ENCODE measurements around the gene ABL1.
A peak's percentile ranks its signal among the peaks of the same experiment; 100 is the strongest.

Gene ABL1

DNA sequence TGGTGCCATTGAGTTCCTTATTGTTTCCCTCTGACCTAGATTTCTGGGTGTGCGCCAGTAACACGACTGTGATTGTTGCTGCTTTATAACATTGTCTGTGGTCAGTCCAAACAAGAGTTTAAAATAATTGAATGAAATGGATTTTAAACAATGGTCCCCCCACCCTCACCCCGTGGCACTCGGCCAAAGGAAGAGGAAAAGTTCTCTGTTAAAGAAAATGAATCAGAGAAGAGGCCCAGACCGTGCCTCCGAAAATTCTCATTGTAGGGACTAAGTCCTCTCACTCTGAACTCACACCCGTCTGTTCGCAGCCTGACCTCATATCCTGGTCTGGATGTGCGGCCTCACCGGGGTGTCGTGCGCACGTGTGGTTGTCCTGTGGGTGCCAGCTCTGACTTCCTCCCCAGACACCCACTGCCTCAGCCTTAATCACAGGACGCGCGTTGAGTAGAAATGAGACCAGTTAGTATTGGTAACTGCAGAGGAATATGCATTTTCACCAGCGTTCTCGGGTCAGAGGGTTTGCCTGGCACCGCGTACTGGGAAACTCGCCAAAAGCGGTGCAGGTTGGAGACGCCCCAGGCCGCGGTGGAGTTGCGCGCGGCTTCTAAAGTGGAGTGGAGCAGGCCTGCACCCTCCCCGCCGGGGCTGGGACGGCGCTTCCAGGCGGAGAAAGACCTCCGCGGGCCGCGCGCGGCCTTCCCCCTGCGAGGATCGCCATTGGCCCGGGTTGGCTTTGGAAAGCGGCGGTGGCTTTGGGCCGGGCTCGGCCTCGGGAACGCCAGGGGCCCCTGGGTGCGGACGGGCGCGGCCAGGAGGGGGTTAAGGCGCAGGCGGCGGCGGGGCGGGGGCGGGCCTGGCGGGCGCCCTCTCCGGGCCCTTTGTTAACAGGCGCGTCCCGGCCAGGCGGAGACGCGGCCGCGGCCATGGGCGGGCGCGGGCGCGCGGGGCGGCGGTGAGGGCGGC lies at the start of gene ABL1 (continued):
- TF ChIP-seq ZBTB11 (tag by site-specific recombination; conservative IDR thresholded peaks at IDR 0.05; ENCODE audit: low read depth) (0 out of 2 replicates have a peak, but pooled peaks have one; percentile 20), ZNF658 (tag by site-specific recombination; IDR thresholded peaks at IDR 0.05) (no peak), ZNF16 (tag by site-specific recombination; IDR thresholded peaks at IDR 0.05; ENCODE audit: low read depth) (no peak), ZNF155 (tag by site-specific recombination; IDR thresholded peaks at IDR 0.05) (no peak), TRIM28 (IDR thresholded peaks at IDR 0.05; ENCODE audit: borderline replicate concordance, low read length) (no peak), ZSCAN23 (tag by site-specific recombination; IDR thresholded peaks at IDR 0.05) (0 out of 2 replicates have a peak, but pooled peaks have one; percentile 37), EGR2 (tag by site-specific recombination; IDR thresholded peaks at IDR 0.05; ENCODE audit: low read depth) (peak; percentile 69), ZNF792 (tag by site-specific recombination; IDR thresholded peaks at IDR 0.05) (no peak), ZBTB7A (tag by site-specific recombination; IDR thresholded peaks at IDR 0.05; ENCODE audit: low read depth) (peak; percentile 33), GLIS1 (tag by site-specific recombination; IDR thresholded peaks at IDR 0.05) (peak; percentile 34), ZNF510 (tag by site-specific recombination; IDR thresholded peaks at IDR 0.05; ENCODE audit: insufficient replicate concordance) (no peak), GLI4 (tag by site-specific recombination; IDR thresholded peaks at IDR 0.05) (no peak), IKZF3 (tag by site-specific recombination; IDR thresholded peaks at IDR 0.05) (0 out of 2 replicates have a peak, but pooled peaks have one; percentile 13), ZBTB21 (tag by site-specific recombination; IDR thresholded peaks at IDR 0.05) (0 out of 2 replicates have a peak, but pooled peaks have one; percentile 35), ZNF302 (tag by site-specific recombination; IDR thresholded peaks at IDR 0.05; ENCODE audit: low read depth) (no peak), RBAK (tag by site-specific recombination; IDR thresholded peaks at IDR 0.05) (no peak), ZNF692 (tag by site-specific recombination; IDR thresholded peaks at IDR 0.05) (peak; percentile 68; the same call in 1 of the 2 replicates), SP7 (tag by site-specific recombination; IDR thresholded peaks at IDR 0.05) (peak; percentile 74), ZXDB (tag by site-specific recombination; IDR thresholded peaks at IDR 0.05) (peak; percentile 72), ZNF426 (tag by site-specific recombination; IDR thresholded peaks at IDR 0.05) (no peak), HOXA7 (CRISPR knock-in tag; IDR thresholded peaks at IDR 0.05; ENCODE audit: borderline replicate concordance) (no peak), KLF16 (tag by site-specific recombination; IDR thresholded peaks at IDR 0.05) (peak; percentile 59)
- TF ChIP-seq, protein P1, sequence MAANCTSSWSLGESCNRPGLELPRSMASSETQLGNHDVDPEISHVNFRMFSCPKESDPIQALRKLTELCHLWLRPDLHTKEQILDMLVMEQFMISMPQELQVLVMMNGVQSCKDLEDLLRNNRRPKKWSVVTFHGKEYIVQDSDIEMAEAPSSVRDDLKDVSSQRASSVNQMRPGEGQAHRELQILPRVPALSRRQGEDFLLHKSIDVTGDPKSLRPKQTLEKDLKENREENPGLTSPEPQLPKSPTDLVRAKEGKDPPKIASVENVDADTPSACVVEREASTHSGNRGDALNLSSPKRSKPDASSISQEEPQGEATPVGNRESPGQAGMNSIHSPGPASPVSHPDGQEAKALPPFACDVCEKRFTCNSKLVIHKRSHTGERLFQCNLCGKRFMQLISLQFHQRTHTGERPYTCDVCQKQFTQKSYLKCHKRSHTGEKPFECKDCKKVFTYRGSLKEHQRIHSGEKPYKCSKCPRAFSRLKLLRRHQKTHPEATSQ (tag by site-specific recombination; IDR thresholded peaks at IDR 0.05), result 0 out of 2 replicates have a peak, but pooled peaks have one; percentile 45
- TF ChIP-seq, protein P2, sequence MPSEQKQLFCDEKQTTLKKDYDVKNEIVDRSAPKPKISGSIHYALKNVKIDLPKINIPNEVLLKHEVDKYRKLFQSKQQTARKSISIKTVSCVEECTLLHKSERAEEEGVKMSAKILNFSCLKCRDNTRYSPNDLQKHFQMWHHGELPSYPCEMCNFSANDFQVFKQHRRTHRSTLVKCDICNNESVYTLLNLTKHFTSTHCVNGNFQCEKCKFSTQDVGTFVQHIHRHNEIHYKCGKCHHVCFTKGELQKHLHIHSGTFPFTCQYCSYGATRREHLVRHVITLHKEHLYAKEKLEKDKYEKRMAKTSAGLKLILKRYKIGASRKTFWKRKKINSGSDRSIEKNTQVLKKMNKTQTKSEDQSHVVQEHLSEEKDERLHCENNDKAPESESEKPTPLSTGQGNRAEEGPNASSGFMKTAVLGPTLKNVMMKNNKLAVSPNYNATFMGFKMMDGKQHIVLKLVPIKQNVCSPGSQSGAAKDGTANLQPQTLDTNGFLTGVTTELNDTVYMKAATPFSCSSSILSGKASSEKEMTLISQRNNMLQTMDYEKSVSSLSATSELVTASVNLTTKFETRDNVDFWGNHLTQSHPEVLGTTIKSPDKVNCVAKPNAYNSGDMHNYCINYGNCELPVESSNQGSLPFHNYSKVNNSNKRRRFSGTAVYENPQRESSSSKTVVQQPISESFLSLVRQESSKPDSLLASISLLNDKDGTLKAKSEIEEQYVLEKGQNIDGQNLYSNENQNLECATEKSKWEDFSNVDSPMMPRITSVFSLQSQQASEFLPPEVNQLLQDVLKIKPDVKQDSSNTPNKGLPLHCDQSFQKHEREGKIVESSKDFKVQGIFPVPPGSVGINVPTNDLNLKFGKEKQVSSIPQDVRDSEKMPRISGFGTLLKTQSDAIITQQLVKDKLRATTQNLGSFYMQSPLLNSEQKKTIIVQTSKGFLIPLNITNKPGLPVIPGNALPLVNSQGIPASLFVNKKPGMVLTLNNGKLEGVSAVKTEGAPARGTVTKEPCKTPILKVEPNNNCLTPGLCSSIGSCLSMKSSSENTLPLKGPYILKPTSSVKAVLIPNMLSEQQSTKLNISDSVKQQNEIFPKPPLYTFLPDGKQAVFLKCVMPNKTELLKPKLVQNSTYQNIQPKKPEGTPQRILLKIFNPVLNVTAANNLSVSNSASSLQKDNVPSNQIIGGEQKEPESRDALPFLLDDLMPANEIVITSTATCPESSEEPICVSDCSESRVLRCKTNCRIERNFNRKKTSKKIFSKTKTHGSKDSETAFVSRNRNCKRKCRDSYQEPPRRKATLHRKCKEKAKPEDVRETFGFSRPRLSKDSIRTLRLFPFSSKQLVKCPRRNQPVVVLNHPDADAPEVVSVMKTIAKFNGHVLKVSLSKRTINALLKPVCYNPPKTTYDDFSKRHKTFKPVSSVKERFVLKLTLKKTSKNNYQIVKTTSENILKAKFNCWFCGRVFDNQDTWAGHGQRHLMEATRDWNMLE (tag by site-specific recombination; conservative IDR thresholded peaks at IDR 0.05; ENCODE audit: low read depth), result no peak
- TF ChIP-seq, protein P3, sequence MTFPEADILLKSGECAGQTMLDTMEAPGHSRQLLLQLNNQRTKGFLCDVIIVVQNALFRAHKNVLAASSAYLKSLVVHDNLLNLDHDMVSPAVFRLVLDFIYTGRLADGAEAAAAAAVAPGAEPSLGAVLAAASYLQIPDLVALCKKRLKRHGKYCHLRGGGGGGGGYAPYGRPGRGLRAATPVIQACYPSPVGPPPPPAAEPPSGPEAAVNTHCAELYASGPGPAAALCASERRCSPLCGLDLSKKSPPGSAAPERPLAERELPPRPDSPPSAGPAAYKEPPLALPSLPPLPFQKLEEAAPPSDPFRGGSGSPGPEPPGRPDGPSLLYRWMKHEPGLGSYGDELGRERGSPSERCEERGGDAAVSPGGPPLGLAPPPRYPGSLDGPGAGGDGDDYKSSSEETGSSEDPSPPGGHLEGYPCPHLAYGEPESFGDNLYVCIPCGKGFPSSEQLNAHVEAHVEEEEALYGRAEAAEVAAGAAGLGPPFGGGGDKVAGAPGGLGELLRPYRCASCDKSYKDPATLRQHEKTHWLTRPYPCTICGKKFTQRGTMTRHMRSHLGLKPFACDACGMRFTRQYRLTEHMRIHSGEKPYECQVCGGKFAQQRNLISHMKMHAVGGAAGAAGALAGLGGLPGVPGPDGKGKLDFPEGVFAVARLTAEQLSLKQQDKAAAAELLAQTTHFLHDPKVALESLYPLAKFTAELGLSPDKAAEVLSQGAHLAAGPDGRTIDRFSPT (tag by site-specific recombination; IDR thresholded peaks at IDR 0.05), result peak; percentile 88; the same call in 1 of the 2 replicates

All from HEK293 (cell line).